Right hindlimb (tissue), 1 donor: ENCODE results near the gene DLGAP4.
A peak's percentile ranks its signal among the peaks of the same experiment; 100 is the strongest.
"Not testable (repeated sequence)": the region's sequence is repeated elsewhere in the genome, so short reads cannot be mapped to it uniquely, and the experiment has no call there.

Experiments
- DNase-seq: peaks from one replicate; pipeline ENCODE4 v3.0.0-alpha.2; 2018

Gene DLGAP4

GRCh38 chr20:36542516-36543183 is 236.5 kb downstream of the DLGAP4 start:
- no peak for DNase-seq

GRCh38 chr20:36543184-36544133 is 237.3 kb downstream of the DLGAP4 start:
- peak; percentile 67 for DNase-seq

GRCh38 chr20:36544134-36545018 is 238.2 kb downstream of the DLGAP4 start:
- peak; percentile 47 for DNase-seq

GRCh38 chr20:36546111-36546736 is 240.1 kb downstream of the DLGAP4 start:
- no peak for DNase-seq

GRCh38 chr20:36547186-36548005 is 241.3 kb downstream of the DLGAP4 start:
- no peak for DNase-seq

- DNase-seq, result no peak
Measured at GRCh38 chr20:36548006-36548315, 241.8 kb downstream of the DLGAP4 start.

- DNase-seq, result no peak
Measured at GRCh38 chr20:36548704-36549627, 242.8 kb downstream of the DLGAP4 start.

GRCh38 chr20:36549628-36549941 is 243.4 kb downstream of the DLGAP4 start:
- no peak for DNase-seq

- no peak for DNase-seq
Measured at GRCh38 chr20:36549942-36550789, 244.0 kb downstream of the DLGAP4 start.

GRCh38 chr20:36550790-36551299 is 244.7 kb downstream of the DLGAP4 start:
- DNase-seq, result no peak

- DNase-seq, result no peak
Measured at GRCh38 chr20:36555248-36555647, 249.1 kb downstream of the DLGAP4 start.

- DNase-seq, result no peak
Measured at GRCh38 chr20:36562724-36563123, 256.6 kb downstream of the DLGAP4 start.

- no peak for DNase-seq
Measured at GRCh38 chr20:36563374-36563773, 257.2 kb downstream of the DLGAP4 start.

- DNase-seq, result not testable (repeated sequence)
Measured at GRCh38 chr20:36564078-36564725, 258.1 kb downstream of the DLGAP4 start.

GRCh38 chr20:36564726-36565121 is 258.6 kb downstream of the DLGAP4 start:
- DNase-seq, result not testable (repeated sequence)

- DNase-seq, result no peak
Measured at GRCh38 chr20:36565520-36565919, 259.4 kb downstream of the DLGAP4 start.

- DNase-seq, result no peak
Measured at GRCh38 chr20:36569847-36570429, 263.8 kb downstream of the DLGAP4 start.
